Stimulated activated CD4-positive, alpha-beta T cell treated with anti-CD3 and anti-CD28 coated beads, Interleukin-1b, Interleukin-23, amount 100 ng/mL, for 48 hours (primary cell): ENCODE measurements around the gene AKR1C1.
"Not testable (repeated sequence)": the region's sequence is repeated elsewhere in the genome, so short reads cannot be mapped to it uniquely, and the experiment has no call there.

Experiments used
- DNase-seq: peaks from one replicate; pipeline ENCODE4 v3.0.0-alpha.2; 2020

Gene AKR1C1

GRCh38 chr10:4962876-4963814 lies at the start of gene AKR1C1:
TSS of gene AKR1C1 (plus strand) at chr10:4963415. CDS start at chr10:4963445, 30 bp downstream.
- DNase-seq, result not testable (repeated sequence)

GRCh38 chr10:4914213-4914850 lies 48.9 kb upstream of the AKR1C1 start:
- no peak for DNase-seq

- no peak for DNase-seq
Observed at GRCh38 chr10:4916086-4916716, 47.0 kb upstream of the AKR1C1 start.

- no peak for DNase-seq
Observed at GRCh38 chr10:4918236-4918635, 45.0 kb upstream of the AKR1C1 start.

GRCh38 chr10:4924482-4924881 lies 38.7 kb upstream of the AKR1C1 start:
- not testable (repeated sequence) for DNase-seq

- DNase-seq, result no peak
Observed at GRCh38 chr10:4926400-4926799, 36.8 kb upstream of the AKR1C1 start.

- no peak for DNase-seq
Observed at GRCh38 chr10:4931587-4931986, 31.6 kb upstream of the AKR1C1 start.

GRCh38 chr10:4934391-4934987 lies 28.7 kb upstream of the AKR1C1 start:
- DNase-seq, result no peak

GRCh38 chr10:4937346-4937745 lies 25.9 kb upstream of the AKR1C1 start:
- DNase-seq, result no peak

- DNase-seq, result no peak
Observed at GRCh38 chr10:4939224-4940072, 23.8 kb upstream of the AKR1C1 start.

- not testable (repeated sequence) for DNase-seq
Observed at GRCh38 chr10:4940073-4940428, 23.2 kb upstream of the AKR1C1 start.

- not testable (repeated sequence) for DNase-seq
Observed at GRCh38 chr10:4940909-4941308, 22.3 kb upstream of the AKR1C1 start.

- no peak for DNase-seq
Observed at GRCh38 chr10:4941540-4942330, 21.5 kb upstream of the AKR1C1 start.

GRCh38 chr10:4942931-4943330 lies 20.3 kb upstream of the AKR1C1 start:
- DNase-seq, result not testable (repeated sequence)

- DNase-seq, result not testable (repeated sequence)
Observed at GRCh38 chr10:4943416-4943815, 19.8 kb upstream of the AKR1C1 start.

- DNase-seq, result no peak
Observed at GRCh38 chr10:4943821-4944220, 19.4 kb upstream of the AKR1C1 start.

GRCh38 chr10:4944841-4945240 lies 18.4 kb upstream of the AKR1C1 start:
- no peak for DNase-seq

GRCh38 chr10:4945766-4946717 lies 17.2 kb upstream of the AKR1C1 start:
- no peak for DNase-seq

- no peak for DNase-seq
Observed at GRCh38 chr10:4947039-4947634, 16.1 kb upstream of the AKR1C1 start.
